K562 (cell line): ENCODE results near the gene MS4A2. TPM values are rescaled to one million over a fixed set of nuclear protein-coding genes. Genes with fewer than 3 reads are reported as not detected.

Source experiments
- ARNT ChIP-seq, 2 experiments: fragments of 450-650 bp; IDR thresholded peaks; 2 replicates each; pipeline ENCODE4 v1.6.1; 2016; ENCODE audit warnings: mild to moderate bottlenecking in 1 of 2
- BCL6 ChIP-seq: fragments of 250-450 bp; sonication (Bioruptor Pico); IDR thresholded peaks from 2 replicates; pipeline ENCODE4 v1.4.0; 2020
- CCAR2 ChIP-seq: fragments of 200-400 bp; formaldehyde crosslinking; IDR thresholded peaks from 2 replicates; pipeline ENCODE4 v1.6.1; 2017; ENCODE audit warnings: mild to moderate bottlenecking, low read depth, low read length
- ESRRA ChIP-seq: fragments of 450-650 bp; IDR thresholded peaks from 2 replicates; pipeline ENCODE4 v1.6.1; 2014; ENCODE audit warnings: low read depth, mild to moderate bottlenecking, moderate library complexity, borderline replicate concordance
- GTF2E2 ChIP-seq: fragments of 200-800 bp; sonication (Bioruptor generic); IDR thresholded peaks from 2 replicates; pipeline ENCODE4 v1.6.1; 2016; ENCODE audit warnings: missing genetic modification characterization, missing compliant biosample characterization
- GTF2F1 ChIP-seq: IDR thresholded peaks from 2 replicates; pipeline ENCODE4 v1.6.1; 2011; ENCODE audit warnings: low read depth, low read length, improper control_type of control experiment
- LARP7 ChIP-seq: fragments of 450-650 bp; IDR thresholded peaks from 2 replicates; pipeline ENCODE4 v1.6.1; 2016
- MTA1 ChIP-seq: fragments of 450-650 bp; IDR thresholded peaks from 2 replicates; pipeline ENCODE4 v1.6.1; 2017; ENCODE audit warnings: borderline replicate concordance
- NCOA6 ChIP-seq: fragments of 450-650 bp; IDR thresholded peaks from 2 replicates; pipeline ENCODE4 v1.6.1; 2017; ENCODE audit warnings: mild to moderate bottlenecking
- NEUROD1 ChIP-seq: fragments of 150-350 bp; IDR thresholded peaks from 2 replicates; pipeline ENCODE4 v1.6.1; 2014; ENCODE audit warnings: borderline replicate concordance, low read length, low read depth; ENCODE audit not compliant: partially characterized antibody
- NR1H2 ChIP-seq: sonication (generic); formaldehyde crosslinking; IDR thresholded peaks from 2 replicates; pipeline ENCODE4 v1.4.0; 2020; ENCODE audit warnings: mild to moderate bottlenecking, missing genetic modification reagents
- PHF20 ChIP-seq: fragments of 450-650 bp; IDR thresholded peaks from 2 replicates; pipeline ENCODE4 v1.6.1; 2018; ENCODE audit not compliant: partially characterized antibody
- POLR2AphosphoS5 ChIP-seq: IDR thresholded peaks from 2 replicates; pipeline ENCODE4 v1.6.1; 2011; ENCODE audit warnings: mild to moderate bottlenecking, low read depth, low read length, moderate library complexity; ENCODE audit not compliant: control insufficient read depth, insufficient read depth
- POLR2B ChIP-seq: fragments of 450-650 bp; IDR thresholded peaks from 2 replicates; pipeline ENCODE4 v1.6.1; 2018; ENCODE audit warnings: low read depth; ENCODE audit not compliant: partially characterized antibody
- POLR2G ChIP-seq: fragments of 200-400 bp; formaldehyde crosslinking; IDR thresholded peaks from 2 replicates; pipeline ENCODE4 v1.6.1; 2017; ENCODE audit warnings: low read depth, mild to moderate bottlenecking, antibody characterized with exemption, low read length, moderate library complexity
- SMAD2 ChIP-seq: fragments of 150-350 bp; IDR thresholded peaks from 2 replicates; pipeline ENCODE4 v1.6.1; 2014; ENCODE audit warnings: low read depth, mild to moderate bottlenecking, low read length
- SNRNP70 ChIP-seq: fragments of 200-400 bp; formaldehyde crosslinking; optimal IDR thresholded peaks from 2 replicates; pipeline ENCODE3; 2017; ENCODE audit warnings: low read depth, low read length
- SRSF7 ChIP-seq: fragments of 200-400 bp; formaldehyde crosslinking; optimal IDR thresholded peaks from 2 replicates; pipeline ENCODE3; 2017; ENCODE audit warnings: mild to moderate bottlenecking, low read depth, low read length
- TEAD1 ChIP-seq, 2 experiments: fragments of 450-650 bp in 1 of 2; sonication (generic) in 1 of 2; formaldehyde crosslinking; IDR thresholded peaks; 2 replicates each; pipeline versions ENCODE4 v1.4.0 to v1.8.0; 2020 to 2022; ENCODE audit warnings: mild to moderate bottlenecking in 2 of 2, missing genetic modification reagents in 1 of 2
- polyA plus RNA-seq, 8 experiments: library from polyadenylated mRNA; depleted of rRNA in 4 of 8; stranded (reverse) in 5 of 8; unstranded in 3 of 8; fragments of >200 nt; fragmentation: Nextera tagmentation in 2 of 8; fragmentation: Illumina TruSeq in 1 of 8; extraction: Ambion mirVana in 2 of 8; extraction: Trizol in 1 of 8; gene quantifications; 2 replicates each; pipeline versions ENCODE4 v1.2.1 to v1.2.3, GENCODE V29; 2011 to 2014; ENCODE audit warnings: inconsistent platforms in 1 of 8, missing spikeins in 1 of 8
- total RNA-seq, 7 experiments: library from RNA; depleted of rRNA in 6 of 7; stranded (reverse); fragments of >200 nt in 6 of 7; fragmentation: Illumina TruSeq in 2 of 7; extraction: Trizol in 2 of 7; gene quantifications; 2 replicates each; pipeline versions ENCODE4 v1.2.1 to v1.2.3, GENCODE V29; 2011 to 2021; ENCODE audit warnings: low replicate concordance in 1 of 7
- TF ChIP-seq, protein P1 (sequence below), 2 experiments: fragments of 450-650 bp; formaldehyde crosslinking in 1 of 2; IDR thresholded peaks; 2 replicates each; pipeline versions ENCODE4 v1.4.0 to v1.6.1; 2014 to 2020; ENCODE audit warnings: mild to moderate bottlenecking in 2 of 2, borderline replicate concordance in 1 of 2, low read depth in 1 of 2
- TF ChIP-seq, protein P2 (sequence below): sonication (generic); formaldehyde crosslinking; IDR thresholded peaks from 2 replicates; pipeline ENCODE4 v1.8.0; 2022; ENCODE audit warnings: mild to moderate bottlenecking, low read depth, missing genetic modification reagents

The MS4A2 gene
- total and polyA plus RNA-seq, 9 of the 15 experiments (the other 6 are each of a cell fraction or from before 2014, with no cell fraction given) = 0.06 to 5.7 (median 0.86) TPM

DNA sequence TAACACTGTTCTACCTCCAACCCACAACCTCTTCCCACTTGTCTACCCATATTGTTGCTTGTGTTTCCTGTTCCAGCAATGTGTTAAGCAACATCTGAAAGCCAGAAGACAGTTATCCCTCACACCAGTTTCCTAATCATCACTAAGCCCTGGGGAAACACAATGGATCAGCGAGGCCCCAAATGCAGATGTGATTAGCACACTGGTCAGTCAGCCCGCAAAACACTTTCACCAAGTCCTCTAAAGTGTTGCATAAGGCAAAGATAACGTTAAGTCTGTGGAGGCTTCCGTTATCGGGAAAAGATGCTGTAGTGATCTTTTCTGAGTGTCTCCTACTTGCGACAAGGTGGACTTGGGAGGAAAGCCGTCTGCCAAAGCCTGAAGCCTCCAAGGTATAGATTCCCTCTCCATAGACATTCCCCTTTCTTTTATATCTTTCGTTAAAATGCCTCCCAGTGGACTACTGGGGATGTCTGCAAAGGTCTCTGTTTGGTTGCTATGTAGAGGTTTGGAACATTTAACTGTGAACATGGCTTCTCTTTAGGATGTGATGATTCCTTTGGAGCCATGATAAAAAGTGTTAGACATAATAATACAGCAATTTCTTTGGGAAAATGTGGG, 32.0 kb upstream of the MS4A2 start, which contains the start of gene MS4A3 (continued):
- TF ChIP-seq, protein P1, sequence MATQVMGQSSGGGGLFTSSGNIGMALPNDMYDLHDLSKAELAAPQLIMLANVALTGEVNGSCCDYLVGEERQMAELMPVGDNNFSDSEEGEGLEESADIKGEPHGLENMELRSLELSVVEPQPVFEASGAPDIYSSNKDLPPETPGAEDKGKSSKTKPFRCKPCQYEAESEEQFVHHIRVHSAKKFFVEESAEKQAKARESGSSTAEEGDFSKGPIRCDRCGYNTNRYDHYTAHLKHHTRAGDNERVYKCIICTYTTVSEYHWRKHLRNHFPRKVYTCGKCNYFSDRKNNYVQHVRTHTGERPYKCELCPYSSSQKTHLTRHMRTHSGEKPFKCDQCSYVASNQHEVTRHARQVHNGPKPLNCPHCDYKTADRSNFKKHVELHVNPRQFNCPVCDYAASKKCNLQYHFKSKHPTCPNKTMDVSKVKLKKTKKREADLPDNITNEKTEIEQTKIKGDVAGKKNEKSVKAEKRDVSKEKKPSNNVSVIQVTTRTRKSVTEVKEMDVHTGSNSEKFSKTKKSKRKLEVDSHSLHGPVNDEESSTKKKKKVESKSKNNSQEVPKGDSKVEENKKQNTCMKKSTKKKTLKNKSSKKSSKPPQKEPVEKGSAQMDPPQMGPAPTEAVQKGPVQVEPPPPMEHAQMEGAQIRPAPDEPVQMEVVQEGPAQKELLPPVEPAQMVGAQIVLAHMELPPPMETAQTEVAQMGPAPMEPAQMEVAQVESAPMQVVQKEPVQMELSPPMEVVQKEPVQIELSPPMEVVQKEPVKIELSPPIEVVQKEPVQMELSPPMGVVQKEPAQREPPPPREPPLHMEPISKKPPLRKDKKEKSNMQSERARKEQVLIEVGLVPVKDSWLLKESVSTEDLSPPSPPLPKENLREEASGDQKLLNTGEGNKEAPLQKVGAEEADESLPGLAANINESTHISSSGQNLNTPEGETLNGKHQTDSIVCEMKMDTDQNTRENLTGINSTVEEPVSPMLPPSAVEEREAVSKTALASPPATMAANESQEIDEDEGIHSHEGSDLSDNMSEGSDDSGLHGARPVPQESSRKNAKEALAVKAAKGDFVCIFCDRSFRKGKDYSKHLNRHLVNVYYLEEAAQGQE (IDR thresholded peaks at IDR 0.05; ENCODE audit: borderline replicate concordance) = no peak
- TF ChIP-seq, protein P1 (CRISPR knock-in tag; IDR thresholded peaks at IDR 0.05; ENCODE audit: low read depth) = no peak
- TF ChIP-seq NR1H2 (CRISPR knock-in tag) (no peak), SRSF7 (no peak), POLR2B (no peak), BCL6 (CRISPR knock-in tag) (no peak), ARNT (IDR thresholded peaks at IDR 0.05) (no peak), POLR2G (no peak), PHF20 (no peak), LARP7 (no peak), MTA1 (peak; percentile 35; the same call in 1 of the 2 replicates), POLR2AphosphoS5 (peak; percentile 49; the same call in 1 of the 2 replicates), ESRRA (0 out of 2 replicates have a peak, but pooled peaks have one; percentile 23), SNRNP70 (no peak), CCAR2 (no peak), GTF2E2 (0 out of 2 replicates have a peak, but pooled peaks have one; percentile 23), TEAD1 (CRISPR knock-in tag; IDR thresholded peaks at IDR 0.05) (peak; percentile 30; a peak in 1 of 4 replicates), GTF2F1 (no peak), NCOA6 (no peak), NEUROD1 (no peak), SMAD2 (no peak)
- TF ChIP-seq, protein P2, sequence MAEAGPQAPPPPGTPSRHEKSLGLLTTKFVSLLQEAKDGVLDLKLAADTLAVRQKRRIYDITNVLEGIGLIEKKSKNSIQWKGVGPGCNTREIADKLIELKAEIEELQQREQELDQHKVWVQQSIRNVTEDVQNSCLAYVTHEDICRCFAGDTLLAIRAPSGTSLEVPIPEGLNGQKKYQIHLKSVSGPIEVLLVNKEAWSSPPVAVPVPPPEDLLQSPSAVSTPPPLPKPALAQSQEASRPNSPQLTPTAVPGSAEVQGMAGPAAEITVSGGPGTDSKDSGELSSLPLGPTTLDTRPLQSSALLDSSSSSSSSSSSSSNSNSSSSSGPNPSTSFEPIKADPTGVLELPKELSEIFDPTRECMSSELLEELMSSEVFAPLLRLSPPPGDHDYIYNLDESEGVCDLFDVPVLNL (CRISPR knock-in tag) = no peak
